CD4-positive, CD25-positive, alpha-beta regulatory T cell (primary cell): ENCODE data around the gene AGL. TPM values are rescaled to one million over a fixed set of nuclear protein-coding genes. Genes with fewer than 3 reads are reported as not detected.
"Not testable (repeated sequence)": the region's sequence is repeated elsewhere in the genome, so short reads cannot be mapped to it uniquely, and the experiment has no call there.

ENCODE experiments used
- ATAC-seq, 2 donors: fragments of 150-1000 bp; cut with Tn5 transposase; one replicate each; pipeline ENCODE4 v1.10.0; 2021; ENCODE audit warnings: low read depth in 2 of 2, moderate number of reproducible peaks in 2 of 2, moderate library complexity in 1 of 2
- DNase-seq, 3 donors: peaks; one replicate each; pipeline versions ENCODE4 v3.0.0 to v3.0.0-alpha.2; 2012 to 2022; ENCODE audit warnings: mixed read lengths in 1 of 3
- H3K27ac ChIP-seq: one replicate; pipeline ENCODE4 v1.7.0; 2013; ENCODE audit warnings: mild to moderate bottlenecking, low read length; ENCODE audit not compliant: insufficient read depth, poor library complexity, severe bottlenecking
- H3K27me3 ChIP-seq: one replicate; pipeline ENCODE4 v1.7.0; 2013; ENCODE audit warnings: low read length; ENCODE audit not compliant: control insufficient read depth, insufficient read depth
- H3K36me3 ChIP-seq: one replicate; pipeline ENCODE4 v1.7.0; 2013; ENCODE audit warnings: mild to moderate bottlenecking, low read length, moderate library complexity; ENCODE audit not compliant: control insufficient read depth, insufficient read depth
- H3K4me1 ChIP-seq: 2 replicates; pipeline ENCODE4 v1.7.0; 2013; ENCODE audit warnings: mild to moderate bottlenecking, low read length; ENCODE audit not compliant: insufficient read depth, control insufficient read depth, poor library complexity, severe bottlenecking
- H3K4me3 ChIP-seq: one replicate; pipeline ENCODE4 v1.7.0; 2013; ENCODE audit warnings: low read depth, mild to moderate bottlenecking, low read length, moderate library complexity
- H3K9me3 ChIP-seq, 2 experiments: 1 replicate in 1 of 2; 2 replicates in 1 of 2; pipeline ENCODE4 v1.7.0; 2013; ENCODE audit warnings: low read length in 2 of 2, mild to moderate bottlenecking in 1 of 2, moderate library complexity in 1 of 2; ENCODE audit not compliant: control insufficient read depth in 2 of 2
- H3K27ac Mint-ChIP-seq, 3 donors: one replicate each; pipeline ENCODE4 v1.8.0; 2020 to 2022; ENCODE audit warnings: mild to moderate bottlenecking in 3 of 3, mixed read lengths in 3 of 3, moderate library complexity in 2 of 3
- H3K27me3 Mint-ChIP-seq: one replicate; pipeline ENCODE4 v1.8.0; 2022; ENCODE audit warnings: mild to moderate bottlenecking, mixed read lengths
- H3K36me3 Mint-ChIP-seq: one replicate; pipeline ENCODE4 v1.8.0; 2020; ENCODE audit warnings: mixed read lengths
- H3K4me1 Mint-ChIP-seq, 4 donors: one replicate each; pipeline ENCODE4 v1.8.0; 2020 to 2022; ENCODE audit warnings: mixed read lengths in 4 of 4, mild to moderate bottlenecking in 1 of 4
- H3K4me3 Mint-ChIP-seq, 4 donors: one replicate each; pipeline ENCODE4 v1.8.0; 2020 to 2022; ENCODE audit warnings: mild to moderate bottlenecking in 4 of 4, mixed read lengths in 4 of 4, moderate library complexity in 3 of 4
- H3K9me3 Mint-ChIP-seq, 7 donors: one replicate each; pipeline ENCODE4 v1.8.0; 2020 to 2022; ENCODE audit warnings: mixed read lengths in 7 of 7, mild to moderate bottlenecking in 3 of 7, moderate library complexity in 2 of 7
- polyA plus RNA-seq, 4 donors: library from polyadenylated mRNA; unstranded; fragments of 300-500 nt; fragmentation: Illumina TruSeq; gene quantifications; one replicate each; pipeline ENCODE4 v1.2.3, GENCODE V29; 2021
- total RNA-seq: library from RNA; stranded (reverse); gene quantifications from one replicate; pipeline ENCODE4 v1.2.3, GENCODE V29; 2022

Gene AGL
- total and polyA plus RNA-seq, 5 donors from 2014 or later, result 8.5 to 11.9 (median 9.8) TPM

DNA sequence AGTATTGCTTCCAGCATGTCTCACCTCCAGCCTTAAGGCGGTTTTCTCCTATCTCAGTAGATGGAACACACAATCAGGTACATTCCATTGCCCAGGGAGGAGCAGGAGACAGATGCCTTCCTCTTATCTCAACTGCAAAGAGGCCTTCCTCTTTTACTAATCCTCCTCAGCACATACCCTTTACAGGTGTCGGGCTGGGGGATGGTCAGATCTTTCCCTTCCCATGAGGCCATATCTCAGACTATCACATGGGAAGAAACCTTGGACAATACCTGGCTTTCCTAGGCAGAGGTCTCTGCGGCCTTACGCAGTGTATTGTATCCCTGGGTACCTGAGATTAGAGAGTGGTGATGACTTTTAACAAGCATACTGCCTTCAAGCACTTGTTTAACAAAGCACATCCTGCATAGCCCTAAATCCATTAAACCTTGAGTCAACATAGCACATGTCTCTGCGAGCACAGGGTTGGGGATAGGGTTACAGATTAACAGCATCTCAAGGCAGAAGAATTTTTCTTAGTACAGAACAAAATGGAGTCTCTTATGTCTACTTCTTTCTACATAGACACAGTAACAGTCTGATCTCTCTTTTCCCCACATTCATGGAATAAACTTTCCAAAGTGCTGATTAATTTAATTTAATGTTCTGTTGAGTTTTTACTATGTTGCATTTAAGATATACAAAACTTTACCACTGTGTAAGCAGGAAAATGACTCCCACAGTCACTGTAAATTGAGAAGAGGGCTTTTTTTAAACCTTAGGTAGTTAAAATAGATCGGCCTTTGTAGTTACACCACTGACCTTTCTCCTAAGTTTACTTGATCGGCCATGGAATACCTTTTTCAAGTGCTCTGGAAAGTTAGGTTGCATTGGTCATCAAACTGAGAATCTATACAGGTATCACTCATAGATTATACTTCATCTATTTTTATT, 13.7 kb upstream of the AGL start:
- not testable (repeated sequence) for H3K4me3 Mint-ChIP-seq, H3K36me3 ChIP-seq, H3K4me1 Mint-ChIP-seq, ATAC-seq, H3K4me1 ChIP-seq, H3K36me3 Mint-ChIP-seq, H3K27me3 ChIP-seq, H3K9me3 ChIP-seq, H3K9me3 Mint-ChIP-seq, DNase-seq, H3K4me3 ChIP-seq, H3K27ac ChIP-seq, H3K27ac Mint-ChIP-seq
- peaks cover 25% of the 10 kb centered on the region for H3K27me3 Mint-ChIP-seq

DNA sequence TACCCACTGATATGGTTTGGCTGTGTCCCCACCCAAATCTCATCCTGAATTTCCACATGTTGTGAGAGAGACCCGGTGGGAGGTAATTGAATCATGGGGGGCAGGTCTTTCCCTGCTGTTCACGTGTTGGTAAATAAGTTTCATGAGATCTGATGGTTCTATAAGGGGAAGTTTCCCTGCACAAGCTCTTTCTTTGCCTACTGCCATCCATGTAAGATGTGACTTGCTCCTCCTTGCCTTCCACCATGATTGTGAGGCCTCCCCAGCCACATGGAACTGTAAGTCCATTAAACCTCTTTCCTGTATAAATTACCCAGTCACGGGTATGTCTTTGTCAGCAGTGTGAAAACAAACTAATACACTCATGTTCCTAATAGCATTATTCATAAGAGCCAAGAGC, 9.8 kb upstream of the AGL start:
- not testable (repeated sequence) for ATAC-seq, H3K4me3 Mint-ChIP-seq, H3K4me1 Mint-ChIP-seq

DNA sequence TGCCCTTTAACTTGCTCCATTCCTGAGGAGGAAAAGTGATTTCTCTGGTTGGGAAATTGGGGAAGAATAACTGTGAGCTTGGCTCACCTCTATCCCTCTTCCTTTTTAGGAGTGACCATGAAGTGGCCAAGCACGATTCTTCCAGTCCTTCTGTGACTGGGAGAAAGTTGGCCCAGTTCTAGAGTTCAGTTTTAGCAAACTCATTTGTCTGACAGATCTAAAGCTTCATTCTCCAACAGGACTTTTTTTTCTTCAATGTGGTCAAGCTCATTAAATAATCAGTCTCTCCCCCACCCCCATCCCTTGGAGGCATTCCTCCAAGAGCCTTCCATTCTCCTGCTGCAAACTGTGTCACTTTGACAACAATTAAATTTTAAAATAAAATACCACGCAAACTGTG, 6.4 kb upstream of the AGL start:
- ATAC-seq, result no peak
- H3K4me1 ChIP-seq, result no peaks in the 10 kb centered on the region

More for the DNA sequence above, 9.8 kb upstream of the AGL start:
- not testable (repeated sequence) for H3K4me3 ChIP-seq, H3K36me3 Mint-ChIP-seq, H3K27ac ChIP-seq, H3K9me3 ChIP-seq, H3K27ac Mint-ChIP-seq, H3K27me3 ChIP-seq, H3K36me3 ChIP-seq, DNase-seq, H3K4me1 ChIP-seq, H3K9me3 Mint-ChIP-seq
- H3K27me3 Mint-ChIP-seq, result peaks cover 30% of the 10 kb centered on the region

DNA sequence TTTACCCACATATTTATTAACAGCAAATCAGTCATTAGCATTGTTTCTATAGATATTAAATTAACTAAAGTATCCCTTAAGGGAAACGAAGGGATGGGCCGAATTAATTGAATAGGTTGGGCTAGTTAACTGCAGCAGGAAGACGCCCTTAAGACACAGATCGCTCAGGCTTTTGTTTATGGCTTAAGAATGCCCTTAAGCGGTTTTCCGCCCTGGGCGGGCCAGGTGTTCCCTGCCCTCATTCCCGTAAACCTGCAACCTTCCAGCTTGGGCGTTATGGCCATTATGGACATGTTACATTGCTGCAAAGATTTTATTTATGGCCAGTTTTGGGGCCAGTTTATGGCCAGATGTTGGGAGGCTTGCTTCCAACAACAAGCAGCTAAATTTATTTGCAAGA, 5.0 kb upstream of the AGL start:
- H3K4me3 Mint-ChIP-seq, H3K9me3 ChIP-seq, H3K36me3 Mint-ChIP-seq, H3K9me3 Mint-ChIP-seq, H3K4me1 ChIP-seq, H3K27ac Mint-ChIP-seq, H3K4me3 ChIP-seq, H3K27ac ChIP-seq, ATAC-seq, DNase-seq, H3K36me3 ChIP-seq, H3K27me3 ChIP-seq: not testable (repeated sequence)
- Mint-ChIP-seq H3K4me1 (peaks cover 4 to 14% (median 7%) of the 10 kb centered on the region in 4 donors), H3K27me3 (peaks cover 16% of the 10 kb centered on the region)

More for the DNA sequence above, 6.4 kb upstream of the AGL start:
- Mint-ChIP-seq H3K4me1 (peaks cover 0 to 6% (median 3%) of the 10 kb centered on the region in 4 donors), H3K27me3 (peaks cover 26% of the 10 kb centered on the region), H3K4me3 (no peak overlapping the region), H3K27ac (no peak overlapping the region), H3K36me3 (no peaks in the 10 kb centered on the region), H3K9me3 (peaks cover 0 to 3% (median 1%) of the 10 kb centered on the region in 7 donors)
- Histone ChIP-seq H3K36me3 (no peaks in the 10 kb centered on the region), H3K27me3 (peaks cover 2% of the 10 kb centered on the region), H3K9me3 (no peaks in the 10 kb centered on the region), H3K27ac (no peak overlapping the region), H3K4me3 (no peak overlapping the region)
- DNase-seq, result no peak

DNA sequence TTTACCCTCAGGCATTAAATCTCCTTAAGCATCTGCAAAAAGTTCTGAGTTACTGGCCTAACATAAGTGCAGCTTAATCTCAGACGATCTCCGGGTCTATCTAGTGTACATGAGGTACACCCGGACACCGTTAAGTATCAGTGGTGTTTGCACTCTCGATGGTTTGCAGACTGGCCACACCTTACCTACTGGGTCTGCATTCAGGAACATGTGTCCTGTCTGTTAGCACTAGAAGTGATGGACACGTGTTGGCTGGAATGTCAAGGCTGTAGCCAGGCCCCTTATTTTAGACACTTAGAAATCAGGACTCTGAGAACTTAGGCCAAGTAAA, 783 bp upstream of the AGL start:
- H3K4me3 ChIP-seq, result peak overlapping the region; percentile 86
- H3K9me3 ChIP-seq, result no peaks in the 10 kb centered on the region
- peaks cover 21 to 44% (median 33%) of the 10 kb centered on the region in 4 donors for H3K4me1 Mint-ChIP-seq
- no peaks in the 10 kb centered on the region for H3K9me3 Mint-ChIP-seq
- peaks cover 5% of the 10 kb centered on the region for H3K27me3 Mint-ChIP-seq
- ATAC-seq (no peak), DNase-seq (no peak)
- peaks cover 11% of the 10 kb centered on the region for H3K36me3 Mint-ChIP-seq
- peaks cover 22% of the 10 kb centered on the region for H3K4me1 ChIP-seq
- H3K27me3 ChIP-seq, result no peaks in the 10 kb centered on the region
- peak overlapping the region; percentile 95 to 99 (median 96) for H3K4me3 Mint-ChIP-seq
- peak overlapping the region; percentile 93 to 95 (median 93) for H3K27ac Mint-ChIP-seq
- no peaks in the 10 kb centered on the region for H3K36me3 ChIP-seq
- H3K27ac ChIP-seq, result peak overlapping the region; percentile 73

DNA sequence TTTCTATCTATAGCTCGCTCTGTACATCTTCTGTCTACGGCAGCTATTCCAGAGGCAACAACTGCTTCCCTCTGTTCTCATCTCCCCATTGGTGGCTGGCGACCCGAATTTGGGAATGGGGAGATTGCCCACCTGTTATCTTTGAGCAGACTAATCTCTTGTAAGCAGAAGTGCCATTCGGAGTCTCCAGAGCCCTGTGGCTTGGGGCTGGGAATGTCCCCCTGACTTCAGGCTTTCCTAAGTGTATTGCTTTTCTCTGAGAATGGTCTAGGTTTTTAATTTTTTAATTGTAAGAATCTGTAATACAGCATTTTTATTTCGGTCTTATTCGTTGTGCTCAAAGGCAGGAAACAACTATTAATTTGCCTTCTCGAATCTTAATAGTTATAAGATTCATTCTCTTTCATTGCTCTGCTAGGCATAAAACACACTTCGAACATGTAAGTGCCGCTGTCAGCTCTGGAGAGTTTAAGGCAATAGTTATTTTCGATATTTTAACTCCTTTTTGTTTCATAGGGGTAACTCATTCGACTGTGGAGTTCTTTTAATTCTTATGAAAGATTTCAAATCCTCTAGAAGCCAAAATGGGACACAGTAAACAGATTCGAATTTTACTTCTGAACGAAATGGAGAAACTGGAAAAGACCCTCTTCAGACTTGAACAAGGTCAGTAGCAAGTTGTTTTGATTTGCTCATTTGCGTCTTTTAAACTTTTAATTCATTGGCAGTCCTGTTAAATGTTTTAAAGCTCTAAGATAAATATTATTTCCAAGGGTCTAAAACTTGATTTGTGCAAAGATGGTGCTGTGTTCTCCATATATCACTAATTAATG, 514 bp downstream of the AGL start:
- peak overlapping the region; percentile 95 to 99 (median 97) for H3K27ac Mint-ChIP-seq
- no peaks in the 10 kb centered on the region for H3K9me3 Mint-ChIP-seq

DNA sequence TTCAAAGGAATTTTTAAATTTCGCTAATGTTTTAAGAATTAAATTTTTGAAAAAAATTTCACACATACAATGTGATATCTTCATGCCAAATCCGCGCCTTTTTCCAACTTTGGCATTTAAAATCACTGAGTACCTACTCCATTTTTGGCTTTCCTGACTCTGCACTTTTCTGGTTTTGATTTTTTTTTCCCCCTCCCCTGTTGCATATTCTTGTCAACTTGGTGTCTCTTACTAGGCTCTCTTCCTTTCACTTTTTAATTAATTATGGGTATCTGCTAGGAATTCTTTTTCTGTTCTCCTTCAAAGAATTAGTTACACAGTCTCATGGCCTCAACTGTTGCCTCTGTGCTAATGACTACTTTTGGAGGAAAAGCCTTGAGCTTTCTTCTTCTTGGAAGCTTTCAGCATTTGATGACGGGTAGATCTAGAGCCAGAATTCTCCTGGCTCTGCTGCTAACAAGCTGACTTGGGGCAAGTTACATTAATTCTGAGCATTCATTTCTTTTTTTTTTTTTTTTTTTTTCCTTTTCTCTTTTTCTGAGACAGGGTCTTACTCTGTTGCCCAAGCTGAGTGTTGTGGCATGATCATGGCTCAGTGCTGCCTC, 1.8 kb downstream of the AGL start:
- Mint-ChIP-seq H3K36me3 (peaks cover 20% of the 10 kb centered on the region), H3K27ac (peak overlapping the region; percentile 3 to 51 (median 9)), H3K4me3 (peak overlapping the region in 3 of 4 donors; percentile 58 to 95 (median 95)), H3K9me3 (no peaks in the 10 kb centered on the region), H3K4me1 (peaks cover 21 to 44% (median 33%) of the 10 kb centered on the region in 4 donors), H3K27me3 (no peaks in the 10 kb centered on the region)
- Histone ChIP-seq H3K4me3 (peak overlapping the region; percentile 32), H3K4me1 (peaks cover 22% of the 10 kb centered on the region), H3K36me3 (peaks cover 3% of the 10 kb centered on the region), H3K27me3 (no peaks in the 10 kb centered on the region), H3K9me3 (no peaks in the 10 kb centered on the region), H3K27ac (no peak overlapping the region)
- DNase-seq (no peak), ATAC-seq (no peak)

More for the DNA sequence above, 514 bp downstream of the AGL start:
- Mint-ChIP-seq H3K27me3 (peaks cover 5% of the 10 kb centered on the region), H3K36me3 (peaks cover 15% of the 10 kb centered on the region), H3K4me3 (peak overlapping the region; percentile 95 to 99 (median 96)), H3K4me1 (peaks cover 21 to 44% (median 33%) of the 10 kb centered on the region in 4 donors)
- H3K27me3 ChIP-seq, result no peaks in the 10 kb centered on the region
- H3K4me1 ChIP-seq, result peaks cover 22% of the 10 kb centered on the region
- ATAC-seq (no peak), DNase-seq (peak in 1 of 3 donors; percentile 14)
- H3K9me3 ChIP-seq, result no peaks in the 10 kb centered on the region
- peak overlapping the region; percentile 73 for H3K27ac ChIP-seq
- no peaks in the 10 kb centered on the region for H3K36me3 ChIP-seq
- H3K4me3 ChIP-seq, result peak overlapping the region; percentile 89
